Upper lobe of left lung (tissue), 4 donors: ENCODE measurements around the gene TBCCD1.

ENCODE experiments used
- CTCF ChIP-seq, 6 experiments: fragments of 450-650 bp in 4 of 6; fragments of 200-600 bp in 2 of 6; sonication (generic) in 2 of 6; IDR thresholded peaks; one replicate each; pipeline ENCODE4 v1.5.1; 2016 to 2019; ENCODE audit warnings: antibody characterized with exemption in 6 of 6
- EP300 ChIP-seq, 4 donors: sonication (generic); formaldehyde crosslinking; IDR thresholded peaks; one replicate each; pipeline ENCODE4 v1.5.1; 2017; ENCODE audit warnings: antibody characterized with exemption in 4 of 4, control low read depth in 2 of 4
- POLR2AphosphoS5 ChIP-seq, 2 donors: sonication (generic); formaldehyde crosslinking; IDR thresholded peaks; one replicate each; pipeline ENCODE4 v1.5.1; 2017; ENCODE audit warnings: antibody characterized with exemption in 2 of 2

- TF ChIP-seq CTCF (IDR thresholded peaks at IDR 0.05) (no peak), POLR2AphosphoS5 (IDR thresholded peaks at IDR 0.05) (no peak), EP300 (IDR thresholded peaks at IDR 0.05) (no peak)
Observed at GRCh38 chr3:186590580-186591295, 23.6 kb upstream of the TBCCD1 start.
